Measurements from ENCODE around the gene COBL. TPM values are rescaled to one million over a fixed set of nuclear protein-coding genes. Genes with fewer than 3 reads are reported as not detected.

Gene COBL
- total RNA-seq, 2 donors from 2014 or later = 66.1 to 75.7 TPM

- DNase-seq = no peak
- intact Hi-C loops (cut with DNase I, micrococcal nuclease) = no loop called here
Measured at GRCh38 chr7:51187941-51188340, 128.7 kb downstream of the COBL start.

GRCh38 chr7:51186531-51186930, 130.1 kb downstream of the COBL start:
- DNase-seq (no peak), ATAC-seq (no peak)
- intact Hi-C loops (cut with DNase I, micrococcal nuclease) = no loop called here

More at GRCh38 chr7:51187941-51188340, 128.7 kb downstream of the COBL start:
- no peak for ATAC-seq

GRCh38 chr7:51182636-51183166, 133.9 kb downstream of the COBL start:
- no peak for DNase-seq
- ATAC-seq = no peak
- intact Hi-C loops (cut with DNase I, micrococcal nuclease) = no loop called here

GRCh38 chr7:51180092-51180491, 136.5 kb downstream of the COBL start:
- DNase-seq (no peak), ATAC-seq (no peak)
- intact Hi-C loops (cut with DNase I, micrococcal nuclease) = no loop called here

DNA sequence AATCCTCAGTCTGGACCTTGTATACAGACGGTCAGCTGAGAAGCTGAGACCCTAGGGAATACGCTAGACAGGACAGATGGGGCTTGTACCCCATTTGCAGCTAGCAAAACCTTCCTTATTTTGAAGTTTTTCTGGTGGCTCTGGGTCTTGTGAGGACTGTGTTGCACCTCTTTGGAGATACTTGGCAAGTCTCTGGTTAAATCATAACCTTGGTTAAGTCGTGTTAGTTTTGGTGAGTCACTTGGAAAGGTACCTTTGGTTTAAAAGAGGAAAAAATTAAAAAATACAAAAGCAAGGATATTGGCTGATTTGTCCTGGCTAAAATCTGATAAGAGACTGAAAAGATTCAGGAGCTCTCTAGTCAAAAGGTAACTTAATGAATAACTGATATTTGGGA, 140.6 kb downstream of the COBL start:
- no peak for DNase-seq
- ATAC-seq = no peak
- intact Hi-C loops (cut with DNase I, micrococcal nuclease) = no loop called here

- intact Hi-C loops (cut with DNase I, micrococcal nuclease) = no loop called here
- no peak for ATAC-seq
Measured at GRCh38 chr7:51175316-51175991, 141.2 kb downstream of the COBL start.

GRCh38 chr7:51165337-51165736, 151.3 kb downstream of the COBL start:
- ATAC-seq (no peak), DNase-seq (no peak)
- intact Hi-C loops (cut with DNase I, micrococcal nuclease) = loop anchor here (10.0 kb wide), 2 partner anchors 199 to 1071 kb away; partner anchors contain the start of gene ZPBP (in 1 of the 2)

More at GRCh38 chr7:51175316-51175991, 141.2 kb downstream of the COBL start:
- DNase-seq = no peak

DNA sequence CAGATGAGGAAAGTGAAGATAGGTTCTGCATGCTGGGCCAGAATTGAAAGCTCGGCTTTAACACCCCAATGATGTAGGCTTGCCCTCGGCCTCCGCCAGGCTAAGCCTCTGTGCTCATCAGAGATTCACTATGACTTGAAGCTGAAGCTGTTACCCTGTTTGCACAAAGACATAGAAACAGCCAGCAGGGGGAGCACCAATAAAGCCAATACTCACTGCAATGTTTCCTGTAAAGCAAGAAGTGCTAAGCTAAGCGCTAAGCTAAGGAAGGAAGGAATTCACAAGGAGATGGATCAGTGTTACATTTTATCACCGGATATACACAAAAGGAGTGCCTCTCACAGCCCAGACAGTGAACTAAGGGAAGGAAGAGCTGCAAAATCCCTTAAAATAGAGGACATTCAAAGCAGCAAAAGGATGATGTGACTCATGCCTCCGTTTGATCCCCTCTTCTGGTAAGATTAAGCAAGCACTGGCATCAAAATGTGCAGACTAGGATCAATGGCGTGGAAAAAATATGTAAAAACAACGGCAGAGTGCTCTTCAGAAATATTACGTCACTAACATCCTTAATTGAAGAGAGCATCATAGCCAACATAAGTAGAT, 153.8 kb downstream of the COBL start:
- ATAC-seq (peak; percentile 96), DNase-seq (peak; percentile 63 to 83)
- intact Hi-C loops (cut with DNase I, micrococcal nuclease) = loop anchor here (5.0 to 10.0 kb wide), 3 partner anchors 202 to 1068 kb away; partner anchors contain the start of gene ZPBP (in 1 of the 2)

DNA sequence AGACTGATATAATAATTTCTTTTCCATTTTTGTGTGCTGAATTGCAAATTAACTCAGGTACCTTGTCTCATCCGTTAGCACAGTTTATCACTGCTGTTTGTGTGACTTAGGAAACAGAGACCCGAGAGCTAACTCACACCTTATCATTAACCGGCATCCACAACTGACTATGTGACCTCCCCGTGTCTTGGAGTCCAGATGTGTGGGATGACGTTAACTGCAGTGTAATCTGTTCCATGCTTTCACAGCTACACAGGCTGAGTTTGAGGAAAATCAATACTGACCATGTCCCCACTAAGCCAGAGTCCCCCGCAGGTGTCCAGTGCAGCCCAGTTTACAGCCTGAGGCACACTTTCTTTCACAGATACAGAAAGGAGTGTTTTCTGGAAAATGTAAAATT, 154.7 kb downstream of the COBL start:
- intact Hi-C loops (cut with DNase I, micrococcal nuclease) = loop anchor here (5.0 to 10.0 kb wide), 3 partner anchors 203 to 1067 kb away; partner anchors contain the start of gene ZPBP (in 1 of the 2)
- ATAC-seq (no peak), DNase-seq (no peak)

- peak; percentile 31 to 52 for DNase-seq
- intact Hi-C loops (cut with DNase I, micrococcal nuclease) = loop anchor here (5.0 to 10.0 kb wide), 3 partner anchors 204 to 1066 kb away; partner anchors contain the start of gene ZPBP (in 1 of the 2)
- peak; percentile 58 for ATAC-seq
Measured at GRCh38 chr7:51160990-51161615, 155.5 kb downstream of the COBL start.

GRCh38 chr7:51160411-51160810, 156.2 kb downstream of the COBL start:
- ATAC-seq = no peak
- intact Hi-C loops (cut with DNase I, micrococcal nuclease) = loop anchor here (5.0 to 10.0 kb wide), 3 partner anchors 204 to 1066 kb away; partner anchors contain the start of gene ZPBP (in 1 of the 2)
- no peak for DNase-seq

DNA sequence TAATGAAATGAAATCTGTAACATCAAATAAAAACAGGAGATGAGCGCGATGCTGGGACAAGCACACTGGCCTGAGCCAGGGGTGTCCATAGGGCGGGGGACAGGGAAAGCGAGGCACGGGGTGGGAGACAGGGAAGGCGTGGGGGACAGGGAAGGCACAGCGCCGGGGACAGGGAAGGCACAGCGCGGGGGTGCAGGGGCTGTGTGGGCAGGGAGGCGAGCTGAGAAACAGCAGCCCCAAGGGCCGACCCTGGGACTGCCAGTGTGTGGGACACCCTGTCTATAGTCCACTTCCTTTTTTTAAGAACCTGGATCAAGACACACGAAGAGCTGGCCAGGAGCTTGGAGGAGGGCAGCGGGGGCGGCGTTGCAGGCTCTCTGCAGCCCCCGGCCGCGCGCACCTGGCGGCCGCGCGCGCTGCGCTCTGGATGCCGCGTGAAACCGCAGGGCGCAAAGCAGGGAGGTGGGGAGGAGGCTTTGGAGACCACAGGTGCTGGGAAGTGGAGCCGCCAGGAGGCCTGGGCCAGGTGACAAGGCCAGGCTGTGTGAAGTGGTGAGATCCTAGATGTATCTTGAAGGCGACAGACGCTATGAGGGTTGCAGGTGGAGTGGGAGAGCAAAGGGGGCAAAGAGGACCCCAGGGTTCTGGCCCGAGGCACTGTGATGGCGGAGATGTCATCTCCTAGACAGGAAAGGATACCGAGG, 157.7 kb downstream of the COBL start:
- no peak for DNase-seq
- no peak for ATAC-seq
- intact Hi-C loops (cut with DNase I, micrococcal nuclease) = loop anchor here in 1 of 2 donors (10.0 kb wide), 1 partner anchor 694 kb away; no protein-coding TSS in a partner anchor

GRCh38 chr7:51158211-51158610, 158.4 kb downstream of the COBL start:
- intact Hi-C loops (cut with DNase I, micrococcal nuclease) = loop anchor here in 1 of 2 donors (10.0 kb wide), 1 partner anchor 693 kb away; no protein-coding TSS in a partner anchor
- no peak for ATAC-seq

GRCh38 chr7:51154201-51154600, 162.4 kb downstream of the COBL start:
- intact Hi-C loops (cut with DNase I, micrococcal nuclease) = loop anchor here in 1 of 2 donors (10.0 kb wide), 1 partner anchor 689 kb away; no protein-coding TSS in a partner anchor
- DNase-seq = no peak

More at GRCh38 chr7:51158211-51158610, 158.4 kb downstream of the COBL start:
- no peak for DNase-seq

DNA sequence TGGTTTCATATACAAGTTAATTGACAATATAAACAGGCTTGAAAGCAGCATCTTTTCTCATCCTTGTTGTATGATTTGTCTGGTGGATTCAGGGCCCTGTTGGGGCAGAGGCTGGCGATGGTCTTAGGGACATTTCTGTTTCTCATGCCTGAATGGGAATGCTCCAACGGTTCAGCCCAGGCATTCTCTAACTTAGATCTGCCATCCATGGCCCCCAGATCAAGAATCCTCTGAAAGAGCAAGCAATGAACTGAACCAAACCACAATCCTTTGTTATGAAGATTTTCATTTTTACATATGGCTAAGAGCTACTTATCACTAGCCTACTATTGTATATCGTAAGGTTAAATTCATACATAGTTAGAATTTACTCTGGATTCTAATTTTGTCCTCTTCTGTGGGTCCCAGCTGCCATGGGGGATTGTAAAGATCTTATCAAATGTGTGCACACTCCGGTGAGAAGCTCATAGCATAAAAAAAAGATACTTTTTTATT, 163.9 kb downstream of the COBL start:
- no peak for DNase-seq
- intact Hi-C loops (cut with DNase I, micrococcal nuclease) = loop anchor here in 1 of 2 donors (10.0 kb wide), 1 partner anchor 688 kb away; no protein-coding TSS in a partner anchor
- no peak for ATAC-seq

More at GRCh38 chr7:51154201-51154600, 162.4 kb downstream of the COBL start:
- no peak for ATAC-seq

DNA sequence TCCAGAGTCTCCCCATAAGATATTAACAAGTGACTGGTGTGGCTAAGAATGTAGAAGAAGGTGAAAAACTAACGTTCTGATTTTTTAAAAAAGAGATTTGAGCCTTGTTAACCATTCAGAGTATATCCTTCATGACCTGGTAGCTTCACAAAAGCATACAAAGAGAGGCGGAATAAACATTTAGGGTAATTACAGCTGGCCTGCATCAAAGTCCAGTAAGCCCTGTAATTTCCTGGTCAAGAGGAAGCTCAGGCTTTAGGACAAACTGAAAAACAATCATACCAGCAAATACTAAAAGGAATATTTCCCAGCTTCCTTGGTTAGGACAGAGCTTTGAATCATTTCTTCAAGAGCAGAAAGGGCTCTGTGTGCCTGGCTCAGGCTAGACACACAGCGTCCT, 165.2 kb downstream of the COBL start:
- intact Hi-C loops (cut with DNase I, micrococcal nuclease) = loop anchor here in 1 of 2 donors (10.0 kb wide), 1 partner anchor 687 kb away; no protein-coding TSS in a partner anchor
- DNase-seq (no peak), ATAC-seq (peak; percentile 86)

- intact Hi-C loops (cut with DNase I, micrococcal nuclease) = loop anchor here in 1 of 2 donors (10.0 kb wide), 1 partner anchor 685 kb away; no protein-coding TSS in a partner anchor
- DNase-seq (no peak), ATAC-seq (no peak)
Measured at GRCh38 chr7:51150193-51150592, 166.4 kb downstream of the COBL start.

GRCh38 chr7:51148216-51148615, 168.4 kb downstream of the COBL start:
- no peak for DNase-seq
- intact Hi-C loops (cut with DNase I, micrococcal nuclease) = no loop called here
- ATAC-seq = no peak

Data from left colon (tissue), 2 donors.